CD4-positive, alpha-beta T cell treated with Interleukin-4 for 1 hour (primary cell): ENCODE data around the gene BEND7.
"Not testable (repeated sequence)": the region's sequence is repeated elsewhere in the genome, so short reads cannot be mapped to it uniquely, and the experiment has no call there.

Experiments
- DNase-seq, 2 donors: peaks; one replicate each; pipeline ENCODE4 v3.0.0-alpha.2; 2020 to 2022

Gene BEND7, protein sequence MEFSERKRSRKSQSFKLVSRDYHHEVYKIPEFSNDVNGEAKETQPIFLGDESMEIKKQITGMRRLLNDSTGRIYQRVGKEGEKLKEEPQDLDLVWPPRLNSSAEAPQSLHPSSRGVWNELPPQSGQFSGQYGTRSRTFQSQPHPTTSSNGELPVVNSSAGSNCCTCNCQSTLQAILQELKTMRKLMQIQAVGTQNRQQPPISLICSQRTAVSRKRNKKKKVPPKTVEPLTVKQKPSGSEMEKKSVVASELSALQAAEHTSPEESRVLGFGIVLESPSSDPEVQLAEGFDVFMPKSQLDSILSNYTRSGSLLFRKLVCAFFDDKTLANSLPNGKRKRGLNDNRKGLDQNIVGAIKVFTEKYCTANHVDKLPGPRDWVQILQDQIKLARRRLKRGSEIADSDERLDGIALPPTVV

DNA sequence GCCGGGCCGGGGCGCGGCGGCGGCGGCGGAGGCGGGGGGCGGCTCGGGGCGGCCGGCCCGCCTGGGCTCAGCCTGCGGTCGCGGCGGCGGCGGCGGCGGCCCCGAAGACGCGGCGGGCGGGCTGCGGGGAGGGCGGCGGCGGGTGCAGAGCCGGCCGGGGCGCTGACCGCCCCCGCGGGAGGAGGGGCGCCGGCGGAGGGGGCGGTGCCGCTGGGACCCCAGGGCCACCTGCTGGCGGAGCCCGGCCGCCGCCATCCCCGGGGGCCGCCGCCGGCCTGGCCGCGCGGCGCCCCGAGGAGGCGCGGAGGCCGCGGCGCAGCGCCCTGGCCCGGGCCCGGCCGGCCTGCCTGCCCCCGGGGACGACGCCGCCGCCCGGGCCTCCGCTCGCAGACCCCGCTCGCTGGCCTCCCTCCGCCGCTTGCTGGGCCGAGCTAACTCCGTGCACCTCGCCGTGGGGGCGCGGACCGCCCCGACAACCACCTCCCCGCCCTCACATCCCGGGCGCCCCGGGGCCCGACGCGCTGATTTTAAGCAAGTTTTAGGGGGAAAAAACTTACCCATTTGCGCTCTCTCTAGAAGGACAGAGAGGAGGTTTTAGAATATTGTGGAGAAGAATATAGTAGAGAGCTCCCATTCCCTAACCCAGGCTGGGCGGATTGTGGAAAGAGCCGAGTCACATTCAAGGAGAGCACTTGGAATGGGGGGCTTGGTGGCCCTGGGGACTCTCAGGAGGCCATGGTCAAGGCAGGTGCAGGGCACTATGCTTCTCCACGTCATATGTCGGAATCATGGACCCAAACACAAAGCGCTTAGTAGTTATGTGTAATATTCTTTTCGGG lies at the start of gene BEND7:
Gene BEND7, minus strand, starts transcription at position 140 of the 839 bp plus-strand sequence. CDS start 481 bp downstream, outside the sequence.
- DNase-seq = no peak

DNA sequence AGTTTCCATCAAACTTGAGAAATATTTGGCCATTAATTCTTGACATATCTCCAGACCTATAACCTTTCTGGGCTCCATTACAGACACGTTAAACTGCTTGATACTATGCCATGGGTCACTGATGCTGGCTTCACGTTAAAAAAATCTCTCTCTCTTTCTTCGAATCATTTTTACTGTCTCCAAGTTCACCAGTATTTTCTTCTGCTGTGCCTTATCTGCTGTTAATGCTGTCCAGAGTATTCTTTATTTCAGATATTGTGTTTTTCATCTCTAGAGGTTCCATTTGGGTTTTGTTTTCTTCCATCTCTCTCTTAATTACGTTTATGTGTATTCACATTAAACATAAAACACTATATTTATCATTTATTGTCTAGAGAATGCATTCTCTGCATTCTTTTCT lies 45.1 kb upstream of the BEND7 start:
- no peak for DNase-seq

DNA sequence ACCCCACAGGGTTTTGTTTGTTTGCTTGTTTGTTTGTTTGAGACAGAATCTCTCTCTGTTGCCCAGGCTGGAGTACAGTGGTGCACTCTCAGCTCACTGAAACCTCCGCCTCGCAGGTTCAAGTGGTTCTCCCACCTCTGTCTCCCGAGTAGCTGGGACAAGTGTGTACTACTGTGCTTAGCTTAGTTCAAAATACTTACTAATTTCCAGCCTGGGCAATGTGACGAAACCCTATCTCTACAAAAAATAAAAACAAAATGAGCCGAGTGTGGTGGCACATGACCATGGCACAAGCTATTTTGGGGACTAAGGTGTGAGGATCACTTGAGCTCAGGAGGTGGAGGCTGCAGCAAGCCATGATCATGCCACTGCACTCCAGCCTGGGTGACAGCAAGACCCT lies 42.7 kb upstream of the BEND7 start:
- DNase-seq = no peak

DNA sequence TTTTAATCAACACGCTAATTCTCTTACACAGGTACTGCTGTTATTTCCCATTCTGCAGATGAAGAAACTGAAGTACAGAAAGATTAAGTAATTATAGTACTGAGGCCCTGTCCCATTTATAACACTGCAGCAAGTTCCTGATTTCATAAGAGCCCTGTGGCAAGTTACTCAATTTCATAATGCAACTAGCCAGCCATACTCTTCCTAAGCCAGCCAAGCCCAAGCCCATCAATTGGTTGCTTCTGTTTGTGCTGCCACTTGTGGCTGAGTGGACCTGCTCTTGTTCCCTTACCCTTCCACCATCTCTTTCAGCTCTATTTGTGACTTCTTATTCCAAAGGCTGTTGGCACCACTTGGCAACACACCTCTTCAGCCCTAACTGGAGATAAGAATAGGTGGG lies 38.2 kb upstream of the BEND7 start:
- peak in 1 of 2 donors; percentile 37 for DNase-seq

DNA sequence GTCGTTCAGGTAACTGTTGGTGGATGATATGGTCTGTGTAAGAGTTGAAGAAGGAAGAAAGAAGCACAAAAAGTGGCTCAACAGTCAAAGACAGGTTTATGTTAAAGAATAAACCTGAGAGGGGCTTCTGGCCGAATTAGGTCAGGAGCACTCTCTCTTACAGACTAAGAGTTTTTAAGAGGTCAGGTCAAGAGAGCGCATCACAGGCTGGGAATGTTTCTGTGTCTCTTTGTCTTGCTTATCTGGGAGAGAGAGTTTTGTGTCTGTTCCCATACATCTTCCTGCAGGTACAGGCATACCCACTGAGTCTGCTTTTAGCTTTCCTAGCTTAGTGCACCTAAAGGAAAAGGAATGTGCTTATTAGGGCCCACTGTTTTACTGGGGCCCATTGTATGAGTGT lies 35.8 kb upstream of the BEND7 start:
- DNase-seq = no peak

DNA sequence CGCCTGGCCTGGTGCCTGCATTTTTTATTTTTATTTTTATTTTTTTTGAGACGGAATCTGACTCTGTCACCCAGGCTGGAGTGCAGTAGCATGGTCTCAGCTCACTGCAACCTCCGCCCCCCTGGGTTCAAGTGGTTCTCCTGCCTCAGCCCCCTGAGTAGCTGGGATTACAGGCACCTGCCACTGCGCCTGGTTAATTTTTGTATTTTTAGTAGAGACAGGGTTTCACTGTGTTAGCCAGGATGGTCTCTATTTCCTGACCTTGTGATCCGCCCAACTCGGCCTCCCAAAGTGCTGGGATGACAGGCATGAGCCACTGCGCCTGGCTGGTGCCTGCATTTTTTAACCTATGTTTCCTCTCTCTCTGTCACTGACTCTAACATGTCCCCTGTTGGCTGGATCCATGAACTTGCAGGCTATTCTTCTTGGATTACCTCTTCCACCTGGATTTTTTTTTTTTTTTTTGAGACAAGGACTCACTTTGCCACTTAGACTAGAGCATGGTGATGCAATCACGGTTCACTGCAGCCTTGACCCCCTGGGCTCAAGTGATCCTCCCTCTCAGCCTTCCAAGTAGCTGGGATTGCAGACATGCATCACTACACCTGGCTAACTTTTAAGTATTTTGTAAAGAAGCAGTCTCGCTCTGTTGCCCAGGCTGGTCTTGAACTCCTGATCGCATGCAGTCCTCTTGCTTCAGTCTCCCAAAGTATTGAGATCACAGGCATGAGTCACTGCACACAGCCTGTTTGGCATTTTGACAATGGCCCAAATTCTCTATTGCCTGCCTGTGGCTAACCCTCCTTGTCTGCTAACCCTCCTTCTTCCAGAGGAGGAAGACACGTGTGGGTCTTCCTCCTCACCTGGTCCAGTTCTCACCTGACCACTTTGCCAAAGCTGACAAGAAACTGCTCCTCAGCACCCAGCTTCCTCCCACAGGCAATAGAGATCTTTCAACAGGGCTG lies 34.9 kb upstream of the BEND7 start:
- DNase-seq = no peak

DNA sequence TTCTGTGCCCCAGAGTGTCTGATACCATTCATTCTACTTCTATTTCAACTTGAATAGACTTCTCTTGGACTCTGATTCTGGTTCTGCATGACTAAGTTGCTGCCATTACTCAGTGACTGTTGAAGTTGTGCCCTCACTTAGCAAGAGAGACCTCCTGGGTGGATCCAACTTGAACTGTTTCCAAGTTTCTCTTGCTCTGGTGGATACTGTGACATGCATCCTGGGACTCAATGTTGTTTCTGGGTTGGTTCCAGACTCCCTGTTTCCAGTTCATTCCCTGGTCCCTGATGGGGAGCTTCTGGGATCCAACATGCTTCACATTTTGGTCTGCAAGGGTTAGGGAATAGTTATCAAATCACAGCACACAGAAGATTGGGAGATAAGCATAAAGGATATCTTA lies 31.8 kb upstream of the BEND7 start:
- DNase-seq = no peak

DNA sequence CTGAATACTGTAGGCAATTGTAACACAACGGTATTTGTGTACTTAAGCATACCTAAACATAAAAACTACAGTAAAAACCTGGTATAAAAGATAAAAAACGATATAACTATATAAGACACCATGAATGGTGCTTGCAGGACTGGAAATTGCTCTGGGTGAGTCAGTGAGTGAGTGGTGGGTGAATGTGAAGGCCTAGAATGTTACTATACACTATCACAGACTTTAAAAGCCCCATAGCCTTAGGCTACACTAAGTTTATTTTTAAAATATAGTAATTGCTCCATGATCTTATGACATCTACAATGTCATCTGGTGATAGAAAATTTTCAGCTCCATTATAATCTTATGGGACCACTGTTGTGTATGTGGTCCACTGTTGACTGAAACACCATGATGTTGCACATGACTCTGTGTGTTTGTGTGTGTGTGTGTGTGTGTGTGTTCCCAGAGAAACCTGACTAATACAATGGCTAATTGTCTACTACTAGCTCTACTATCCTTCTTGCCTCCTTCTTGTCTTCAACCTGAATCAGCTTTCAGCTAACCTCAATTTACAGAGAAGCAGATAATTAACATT lies 30.4 kb upstream of the BEND7 start:
- DNase-seq = no peak

DNA sequence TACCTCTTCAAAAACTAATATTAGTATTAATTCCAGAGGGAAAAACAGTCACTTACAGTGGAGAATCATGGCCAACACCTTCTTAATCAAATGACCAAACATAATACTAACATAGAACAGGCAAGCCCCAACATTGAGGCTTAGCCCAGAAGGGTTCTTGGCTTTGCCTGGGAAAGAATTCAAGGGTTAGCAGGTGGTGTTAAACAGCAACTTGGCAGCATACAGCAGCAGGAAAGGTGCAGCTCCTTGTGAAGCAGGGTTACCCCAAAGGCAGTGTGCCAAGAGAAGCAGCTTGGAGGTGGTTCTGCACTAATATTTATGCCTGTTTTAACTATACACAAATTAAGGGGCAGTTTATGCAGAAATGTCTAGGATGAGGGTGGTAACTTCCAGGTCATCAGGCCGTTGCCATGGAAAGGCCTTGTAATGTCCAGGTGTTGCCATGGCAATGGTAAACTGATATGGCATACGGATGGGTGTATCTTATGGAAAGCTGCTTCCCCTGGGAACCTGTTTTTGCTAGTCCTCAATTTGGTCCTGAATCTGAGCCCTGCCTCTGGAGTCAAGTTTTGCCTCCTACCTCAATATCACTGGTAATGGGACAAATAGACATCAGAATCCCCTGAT lies 27.2 kb upstream of the BEND7 start:
- DNase-seq = no peak

DNA sequence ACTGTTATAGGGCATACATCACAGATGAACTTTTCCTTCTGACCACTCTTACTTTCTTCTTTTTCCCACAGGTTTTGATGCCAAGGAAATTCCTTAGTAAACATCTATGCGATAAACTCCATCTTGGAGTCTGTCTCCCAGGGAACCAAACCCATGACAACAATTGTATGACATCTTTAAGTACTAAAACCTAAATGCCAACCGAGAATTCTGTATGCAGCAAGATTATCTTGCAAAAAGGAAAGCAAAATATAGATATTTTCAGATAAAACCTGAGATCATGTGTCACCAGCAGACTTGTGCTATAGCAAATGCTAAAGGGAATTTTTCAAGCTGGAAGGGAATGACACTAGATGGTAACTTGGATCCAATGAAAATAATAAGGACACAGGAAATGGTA lies 22.0 kb upstream of the BEND7 start:
- DNase-seq = no peak

DNA sequence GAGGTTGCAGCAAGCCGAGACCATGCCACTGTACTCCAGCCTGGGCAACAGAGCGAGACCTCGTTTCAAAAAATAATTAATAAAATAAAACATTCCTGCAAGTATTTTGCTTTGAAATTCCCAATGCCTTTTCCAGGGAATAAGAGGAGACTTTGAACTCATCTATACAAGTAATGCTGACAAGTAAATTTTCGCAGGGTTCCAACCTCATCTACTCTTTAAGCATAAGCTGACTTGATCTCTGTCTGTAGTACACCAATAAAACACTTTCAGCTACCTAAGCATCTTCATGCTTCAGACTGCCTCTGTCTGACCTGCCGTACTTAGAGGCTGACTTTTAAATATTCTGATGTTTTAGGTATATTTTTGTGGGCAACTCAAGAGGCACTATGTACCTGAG lies 13.7 kb upstream of the BEND7 start:
- DNase-seq = no peak

DNA sequence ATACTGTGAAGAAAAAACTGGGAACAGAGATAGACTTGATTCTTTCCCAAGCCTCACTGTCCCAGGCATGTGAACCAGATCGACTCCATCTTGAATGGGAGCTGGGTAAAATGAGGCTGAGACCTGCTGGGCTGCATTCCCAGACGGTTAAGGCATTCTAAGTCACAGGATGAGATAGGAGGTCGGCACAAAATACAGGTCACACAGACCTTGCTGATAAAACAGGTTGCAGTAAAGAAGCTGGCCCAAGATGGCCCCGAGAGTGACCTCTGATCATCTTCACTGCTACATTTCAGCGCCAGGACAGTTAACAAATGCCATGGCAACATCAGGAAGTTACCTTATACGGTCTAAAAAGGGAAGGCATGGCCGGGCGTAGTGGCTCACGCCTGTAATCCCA lies 9.2 kb upstream of the BEND7 start:
- not testable (repeated sequence) for DNase-seq

DNA sequence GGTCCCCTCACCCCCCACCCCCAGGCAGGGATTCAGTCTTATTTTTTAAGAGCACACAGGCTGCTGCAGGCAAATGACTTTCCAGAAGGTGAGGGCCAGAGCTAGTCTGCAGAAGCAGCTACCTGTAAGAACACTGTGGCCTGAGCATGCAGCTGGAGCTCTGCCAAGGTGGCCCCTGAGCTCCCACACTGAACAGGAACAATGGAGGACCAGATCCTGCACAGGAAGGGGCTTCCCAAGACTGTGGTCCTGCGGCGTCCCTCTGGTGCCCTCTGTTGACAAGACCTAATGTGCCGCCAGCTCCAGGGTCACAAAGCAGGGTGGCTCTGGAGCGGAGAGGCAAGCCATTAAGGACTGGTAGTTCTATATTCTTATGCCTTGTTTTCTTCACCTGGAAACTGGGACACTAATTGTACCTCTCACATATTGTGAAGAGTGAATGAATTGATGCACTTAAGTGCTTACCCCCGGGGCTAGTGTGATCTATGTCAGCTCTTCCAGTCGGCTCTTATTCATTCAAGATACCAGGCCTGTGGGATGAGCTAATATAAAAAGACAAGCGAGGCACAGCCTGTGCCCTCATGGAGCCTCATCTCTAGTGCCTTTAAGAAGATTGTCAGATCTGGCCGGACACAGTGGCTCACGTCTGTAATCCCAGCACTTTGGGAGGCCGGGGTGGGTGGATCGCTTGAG lies 8.0 kb upstream of the BEND7 start:
- DNase-seq = peak in 1 of 2 donors; percentile 26

DNA sequence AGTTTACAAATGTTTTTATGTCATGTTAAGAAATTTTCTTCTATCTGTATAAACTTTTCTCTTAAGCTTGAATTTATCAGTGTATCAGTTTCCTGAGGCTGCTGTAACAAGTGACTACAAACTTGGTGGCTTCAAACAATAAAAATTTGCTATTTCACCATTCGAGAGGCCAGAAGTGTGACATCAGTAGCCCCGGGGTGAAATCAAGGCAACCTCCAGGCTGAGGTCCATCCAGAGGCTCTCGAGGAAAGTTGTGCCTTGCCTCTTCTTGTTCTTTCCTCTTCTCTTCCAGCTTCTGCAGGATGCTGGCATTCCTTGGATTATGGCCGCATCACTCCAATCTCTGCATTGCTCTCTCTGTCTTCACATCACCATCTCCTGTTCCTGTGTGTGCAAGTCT lies 6.5 kb upstream of the BEND7 start:
- no peak for DNase-seq

DNA sequence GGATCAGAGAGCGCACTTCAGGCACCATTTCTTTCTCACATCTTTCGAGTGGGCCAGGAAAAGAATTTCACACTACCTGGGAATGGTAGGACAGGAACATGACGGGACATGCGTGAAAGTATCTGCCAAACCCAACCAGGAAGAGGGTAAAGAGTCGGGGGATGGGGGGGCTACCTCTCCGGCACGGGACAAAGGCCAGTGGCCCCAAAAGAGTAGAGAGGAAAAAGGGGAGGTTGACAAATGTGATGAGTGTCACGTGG lies 830 bp upstream of the BEND7 start:
- DNase-seq = no peak

DNA sequence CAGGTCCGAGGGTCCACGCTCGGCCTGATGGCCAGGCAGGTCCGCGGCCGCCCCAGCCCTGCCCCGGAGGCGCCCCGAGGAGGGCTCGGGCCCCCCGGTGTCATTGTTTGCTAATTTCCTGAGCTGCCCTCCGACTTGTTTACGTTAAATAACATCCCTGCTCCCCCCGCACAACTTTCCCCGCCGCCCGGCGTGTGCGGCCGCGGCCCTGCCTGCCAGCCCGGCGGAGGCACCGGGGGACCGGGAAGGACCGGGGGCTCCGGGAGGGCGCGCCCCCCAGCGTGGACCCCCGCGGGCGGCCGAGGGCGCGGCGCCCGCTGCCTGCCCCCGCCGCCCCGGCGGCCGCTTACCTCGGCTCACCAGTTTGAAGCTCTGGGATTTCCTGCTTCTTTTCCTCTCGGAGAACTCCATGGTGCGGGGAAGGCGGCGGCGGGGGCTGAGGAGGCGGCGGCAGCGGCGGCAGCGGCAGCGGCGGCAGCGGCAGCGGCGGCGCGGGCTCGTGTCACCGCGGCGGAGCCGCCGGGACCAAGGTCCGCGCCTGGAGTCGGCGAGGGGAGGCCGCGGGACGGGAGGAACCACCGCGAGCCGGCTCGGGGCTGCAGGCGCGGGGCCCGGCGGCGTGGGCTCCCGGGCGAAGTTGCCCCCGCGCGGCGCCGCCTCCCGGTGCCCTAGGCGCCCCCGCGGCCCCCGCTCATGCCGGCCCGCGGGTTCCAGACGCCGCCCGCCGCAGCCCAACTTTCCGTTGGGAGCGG lies 515 bp downstream of the BEND7 start:
- DNase-seq = no peak

DNA sequence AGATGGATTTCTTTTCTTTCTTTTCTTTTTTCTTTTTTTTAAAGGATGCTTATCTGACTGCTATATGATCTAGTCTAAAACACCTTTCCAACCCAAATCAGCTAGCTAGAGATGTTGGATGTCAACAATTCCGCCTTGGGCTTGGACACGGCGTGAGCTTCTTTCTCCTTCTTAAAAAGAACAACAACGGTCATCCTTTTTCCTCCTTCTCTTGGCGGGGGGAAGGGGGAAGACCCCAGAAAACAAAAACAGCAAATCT lies 1.0 kb downstream of the BEND7 start:
- no peak for DNase-seq

DNA sequence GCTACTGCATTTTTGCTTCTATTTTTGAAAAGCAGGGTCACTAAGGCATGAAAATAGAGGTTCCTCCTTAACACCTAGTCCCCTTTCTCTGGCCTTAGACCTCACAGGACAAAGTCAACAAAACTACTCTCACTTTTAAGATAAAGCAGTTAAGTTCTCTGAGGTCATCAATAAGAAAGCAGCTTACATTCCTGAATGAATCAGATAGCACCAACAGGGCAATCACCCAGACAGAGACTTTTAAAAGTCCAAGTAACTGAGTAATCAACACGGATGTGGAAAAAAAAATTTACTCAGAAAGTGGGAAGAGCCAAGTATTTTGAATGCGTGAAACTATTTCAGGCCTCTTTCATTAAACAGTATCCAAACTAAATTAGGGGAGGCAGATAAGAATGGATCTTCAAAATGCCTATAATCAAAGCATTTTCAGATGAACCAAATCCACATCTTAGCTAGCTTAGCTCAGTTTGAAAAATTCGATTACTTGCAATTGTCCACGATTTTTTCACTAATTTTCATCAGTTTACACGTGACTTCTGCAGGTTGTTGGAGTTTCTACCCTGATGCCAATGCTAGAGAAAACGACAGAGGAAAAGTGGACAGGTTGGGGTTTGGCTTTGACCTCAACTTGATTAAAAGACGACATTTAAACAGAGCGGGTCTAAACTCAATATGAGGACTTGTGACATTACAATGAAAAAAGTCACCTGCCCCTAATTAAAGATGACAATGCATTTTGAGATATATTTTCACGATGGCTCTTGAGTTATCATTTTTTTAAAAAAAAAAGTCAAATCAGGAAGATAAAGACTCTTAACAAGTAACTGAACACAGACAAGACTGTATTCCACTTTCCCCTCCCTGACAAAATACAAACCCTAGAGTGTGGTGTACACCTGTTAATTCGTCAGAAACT lies 1.6 kb downstream of the BEND7 start:
- DNase-seq = no peak

DNA sequence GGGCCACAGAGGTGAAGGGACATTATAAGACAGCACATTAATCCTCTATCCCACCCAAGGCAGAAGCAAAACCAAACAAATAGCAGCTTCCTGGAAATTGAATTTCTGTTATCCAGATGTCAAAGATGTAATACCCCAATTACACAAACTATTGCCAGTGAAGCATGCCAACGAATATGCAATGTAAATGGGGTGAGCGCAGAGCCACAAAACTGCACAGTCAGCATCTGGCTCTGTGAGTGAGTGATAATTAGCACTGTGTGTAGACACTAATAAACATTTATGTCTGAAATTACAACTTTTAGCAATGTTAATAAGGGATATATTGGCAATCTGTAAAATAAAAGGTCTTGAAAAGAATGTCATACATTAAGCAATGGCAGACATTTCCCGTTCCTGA lies 3.2 kb downstream of the BEND7 start:
- DNase-seq = no peak

DNA sequence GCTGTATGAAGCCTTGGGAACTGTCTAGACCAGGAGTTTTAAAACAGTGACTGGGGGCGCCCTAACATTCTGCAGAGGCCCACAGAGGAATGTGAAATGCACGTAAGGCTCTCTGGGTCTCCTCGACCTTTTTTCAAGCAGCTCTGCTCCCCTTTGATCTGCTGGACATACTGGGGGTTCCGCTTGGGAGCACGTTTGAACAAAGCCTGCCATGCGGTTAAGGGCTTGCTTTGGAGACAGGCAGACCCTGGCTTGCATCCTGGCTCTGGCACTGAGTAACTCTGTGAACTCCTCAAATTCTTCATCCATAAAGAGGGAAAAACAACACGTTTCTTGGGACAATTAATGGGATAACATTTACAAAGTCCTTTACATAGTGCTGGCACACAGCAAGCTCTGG lies 7.8 kb downstream of the BEND7 start:
- DNase-seq = no peak
